ENCODE measurements around the gene RBM43.
"Not testable (repeated sequence)": the region's sequence is repeated elsewhere in the genome, so short reads cannot be mapped to it uniquely, and the experiment has no call there.

RBM43 gene

DNA sequence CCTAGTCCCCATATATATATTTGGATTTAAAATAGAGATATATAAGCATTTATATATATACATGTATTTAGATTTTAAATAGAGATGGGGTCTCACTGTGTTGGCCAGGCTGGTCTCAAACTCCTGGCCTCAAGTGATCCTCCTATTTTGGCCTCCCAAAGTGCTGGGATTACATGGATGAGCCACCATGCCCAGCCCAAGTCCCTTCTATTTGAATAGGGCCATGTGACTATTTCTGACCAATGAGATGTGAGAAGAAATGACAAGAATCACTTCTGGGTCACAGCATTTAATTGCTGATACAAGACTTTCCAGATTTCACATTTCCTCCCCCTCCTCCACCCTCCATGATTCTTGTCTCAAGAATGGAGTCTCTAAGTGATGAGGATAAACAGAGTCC, 6.4 kb upstream of the RBM43 start:
- DNase-seq (ENCODE audit: low read depth) = no peak

DNA sequence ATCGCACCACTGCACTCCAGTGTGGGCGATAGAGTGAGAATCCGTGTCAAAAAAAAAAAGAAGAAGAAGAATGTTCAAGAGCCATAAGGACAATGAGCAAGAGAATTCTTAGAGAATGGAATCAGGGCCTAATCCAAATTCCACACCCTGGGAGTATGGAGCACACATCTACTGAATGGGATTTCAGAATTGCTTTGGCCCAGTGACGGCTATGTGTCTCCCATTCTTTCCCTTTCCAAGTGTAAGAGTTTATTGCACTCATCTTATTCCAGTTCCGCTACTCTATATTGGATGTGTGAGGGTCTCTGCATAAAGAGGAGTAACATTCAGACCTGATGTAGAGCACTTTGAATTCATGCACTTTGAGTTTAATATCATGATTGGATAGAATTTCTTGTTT, 5.9 kb upstream of the RBM43 start:
- DNase-seq (ENCODE audit: low read depth) = no peak

DNA sequence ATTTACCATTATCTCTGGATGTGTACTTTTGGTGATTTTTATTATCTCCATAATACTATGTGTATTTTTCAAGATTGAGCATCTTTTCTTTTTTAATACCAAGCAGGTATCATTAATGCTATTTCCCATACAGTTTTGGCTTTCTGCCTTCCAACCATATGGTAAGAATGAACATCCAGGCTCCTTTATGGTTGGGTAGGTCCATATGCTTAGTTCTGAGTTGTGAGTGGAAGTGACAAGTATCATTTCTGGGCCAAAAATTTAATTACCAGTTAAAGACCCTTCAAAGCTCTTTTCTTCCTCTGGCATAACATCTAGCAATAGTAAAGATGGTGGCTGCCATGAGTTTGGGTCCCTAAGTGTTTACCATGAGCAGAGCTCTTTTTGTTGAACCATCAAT, 4.3 kb upstream of the RBM43 start:
- no peak for DNase-seq (ENCODE audit: low read depth)

DNA sequence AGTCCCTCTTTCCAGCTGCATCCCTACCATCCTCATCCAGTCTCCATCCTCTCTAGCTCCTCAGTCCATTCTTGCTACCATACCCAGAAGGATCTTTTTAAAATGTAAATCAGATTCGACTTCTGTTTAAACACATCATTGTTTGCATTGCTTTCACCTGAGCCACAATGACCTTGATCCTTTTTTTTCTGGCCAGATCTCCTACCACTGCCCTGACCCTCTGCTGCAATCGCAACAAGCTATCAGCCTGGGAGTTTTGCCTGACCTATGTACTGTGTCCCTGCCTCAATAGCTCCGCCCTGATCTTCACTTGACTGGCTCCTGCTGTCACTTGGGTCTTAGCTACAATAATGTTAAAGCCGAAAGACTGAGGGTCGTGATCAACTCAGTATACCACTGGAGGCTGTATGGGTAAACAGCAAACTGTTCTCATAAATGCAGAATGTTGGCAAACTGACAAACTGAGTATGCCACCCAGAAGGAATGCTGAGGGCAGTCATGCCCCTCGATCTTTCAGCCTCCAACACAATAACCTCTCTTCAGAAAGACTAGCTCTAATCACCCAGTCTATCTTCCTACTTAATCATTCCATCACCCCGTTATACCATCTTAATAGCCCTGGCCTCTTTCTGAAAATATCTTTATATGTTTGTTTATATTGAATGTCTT, 2.6 kb upstream of the RBM43 start:
- DNase-seq (ENCODE audit: low read depth) = no peak

DNA sequence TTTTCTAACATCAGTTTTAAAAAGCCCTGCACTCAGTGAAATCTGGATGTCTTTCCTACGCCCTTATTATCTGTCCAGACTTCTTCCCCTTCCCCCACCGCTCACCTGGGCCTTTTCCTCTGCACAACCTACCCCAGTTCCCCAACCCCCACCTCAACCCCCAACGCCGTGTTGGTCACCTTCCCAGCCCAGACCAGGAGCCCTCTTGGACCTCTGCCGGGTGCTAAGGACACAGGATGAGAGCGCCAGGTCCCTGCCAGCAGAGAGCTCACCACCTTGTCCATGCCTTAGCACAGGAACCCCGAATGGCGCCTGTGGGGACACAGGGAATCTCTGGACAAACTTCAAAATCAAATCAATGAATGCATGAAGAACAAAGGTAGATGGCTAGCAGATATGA, 966 bp upstream of the RBM43 start:
- DNase-seq (ENCODE audit: low read depth) = no peak

DNA sequence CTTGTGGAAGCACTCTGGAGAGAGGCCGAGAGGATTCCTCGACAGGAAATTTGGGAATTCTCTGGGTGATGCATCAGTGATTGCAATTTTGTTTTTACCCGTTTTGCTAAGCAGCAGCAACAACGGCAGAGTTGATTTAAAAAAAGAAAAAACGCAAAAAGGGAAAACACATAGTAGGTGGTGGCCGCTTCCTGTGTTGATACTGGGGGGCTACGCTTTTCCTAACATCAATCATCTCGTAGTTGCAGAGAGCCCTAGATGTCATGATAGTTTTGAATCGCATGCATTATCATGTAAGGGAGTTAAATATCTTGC, 271 bp upstream of the RBM43 start:
- no peak for DNase-seq (ENCODE audit: low read depth)

DNA sequence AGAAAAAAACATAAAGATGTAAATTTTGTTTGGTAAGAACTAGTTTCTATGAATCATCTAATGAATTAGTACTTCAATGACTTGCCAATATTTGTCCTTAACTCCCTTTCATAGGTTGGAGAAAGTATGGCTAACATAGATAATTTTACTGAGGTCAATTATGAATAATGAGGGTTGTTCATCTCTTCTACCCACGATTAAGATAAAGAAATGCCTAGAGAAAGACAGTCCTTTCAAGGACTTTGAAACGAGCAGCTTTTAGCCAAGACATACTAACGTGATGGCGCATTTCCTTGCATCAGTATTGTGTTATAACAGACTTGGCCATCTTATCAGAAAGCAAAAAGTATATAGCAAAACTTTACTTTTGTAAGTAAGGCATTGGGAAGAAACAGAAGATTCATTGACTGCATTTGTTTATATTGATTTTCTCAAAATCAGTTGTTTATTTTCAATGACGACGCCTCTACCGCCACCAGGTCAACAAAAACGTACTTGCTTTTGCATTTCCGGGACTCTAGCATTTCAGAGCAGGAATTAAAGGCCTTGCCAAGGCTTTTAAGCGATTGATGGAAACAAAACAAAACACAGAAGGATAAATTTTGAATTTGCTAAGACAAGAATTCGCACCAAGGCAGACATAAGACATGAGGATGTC, 961 bp downstream of the RBM43 start:
- DNase-seq (ENCODE audit: low read depth) = no peak

DNA sequence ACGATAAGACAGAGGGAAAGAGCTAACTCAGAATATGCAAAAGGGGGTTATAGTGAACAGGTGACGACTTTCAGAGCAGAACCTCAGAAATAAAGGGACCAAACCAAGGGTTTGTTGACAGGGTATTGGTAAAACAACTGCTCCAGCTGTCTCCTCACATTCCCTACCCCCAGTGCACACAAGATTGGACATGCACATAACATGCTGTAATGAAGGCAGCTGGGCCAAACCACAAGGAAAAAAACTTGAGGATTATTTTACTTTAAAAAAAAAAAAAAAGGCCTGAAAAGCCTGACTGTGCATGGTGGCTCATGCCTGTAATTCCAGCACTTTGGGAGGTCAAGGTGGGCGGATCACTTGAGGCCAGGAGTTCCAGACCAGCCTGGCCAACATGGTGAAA, 3.5 kb downstream of the RBM43 start:
- peak; percentile 65 for DNase-seq (ENCODE audit: low read depth)

DNA sequence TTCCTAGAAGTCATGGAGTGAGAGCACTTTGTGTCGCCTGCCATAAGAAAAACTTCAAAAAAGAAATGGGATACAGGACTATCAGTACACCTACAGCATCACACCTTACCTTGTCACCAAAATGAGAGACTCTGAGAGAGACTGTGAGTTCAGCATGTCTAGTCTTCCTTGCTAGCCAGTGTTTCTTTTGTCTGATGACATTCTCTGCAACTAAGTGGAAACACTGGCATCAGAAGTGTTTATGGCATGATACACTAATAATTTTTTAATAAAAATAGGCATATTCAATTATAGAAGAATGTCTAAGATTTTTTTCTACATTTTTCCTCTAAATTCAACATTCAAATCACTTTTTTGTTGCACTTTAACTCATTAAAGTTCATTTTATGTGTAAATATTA, 9.0 kb downstream of the RBM43 start:
- DNase-seq (ENCODE audit: low read depth) = no peak

DNA sequence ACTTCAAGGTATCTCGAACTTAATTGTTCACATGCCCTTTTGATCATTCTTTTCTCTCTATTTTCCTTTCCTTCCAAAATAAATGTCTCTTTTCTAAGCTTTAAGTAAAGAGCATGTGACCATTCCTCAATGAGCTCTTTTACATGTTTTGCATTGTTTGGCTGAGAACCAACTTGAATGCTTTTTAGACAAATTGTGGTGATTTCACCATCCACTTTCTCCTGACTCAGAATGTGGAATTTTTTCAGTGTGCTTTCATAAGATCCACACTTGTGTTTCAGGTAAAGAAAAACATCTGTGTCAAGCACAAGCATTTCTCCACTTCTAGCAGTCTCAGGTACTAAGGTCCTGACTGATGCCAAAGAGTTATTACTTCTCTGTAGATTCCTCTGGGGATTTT, 10.7 kb downstream of the RBM43 start:
- peak; percentile 76 for DNase-seq (ENCODE audit: low read depth)

DNA sequence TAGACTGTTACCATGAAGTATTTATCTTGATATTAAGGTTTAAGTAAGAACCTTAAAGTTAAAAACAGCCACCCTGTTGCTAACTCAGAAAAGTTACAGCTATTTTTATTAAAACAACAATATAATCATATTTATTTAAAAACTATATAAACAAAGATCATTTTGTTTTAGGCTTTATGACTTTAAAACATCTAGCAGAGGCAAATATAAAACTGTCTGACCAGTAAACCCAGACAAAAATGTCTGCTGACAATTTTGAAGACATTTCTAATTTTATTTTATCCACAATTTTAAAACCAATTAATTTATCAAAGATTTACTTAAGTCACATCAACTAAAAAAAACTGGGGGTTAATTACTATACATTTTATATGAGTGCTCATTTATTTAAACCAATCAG, 14.2 kb downstream of the RBM43 start:
- DNase-seq (ENCODE audit: low read depth) = no peak

DNA sequence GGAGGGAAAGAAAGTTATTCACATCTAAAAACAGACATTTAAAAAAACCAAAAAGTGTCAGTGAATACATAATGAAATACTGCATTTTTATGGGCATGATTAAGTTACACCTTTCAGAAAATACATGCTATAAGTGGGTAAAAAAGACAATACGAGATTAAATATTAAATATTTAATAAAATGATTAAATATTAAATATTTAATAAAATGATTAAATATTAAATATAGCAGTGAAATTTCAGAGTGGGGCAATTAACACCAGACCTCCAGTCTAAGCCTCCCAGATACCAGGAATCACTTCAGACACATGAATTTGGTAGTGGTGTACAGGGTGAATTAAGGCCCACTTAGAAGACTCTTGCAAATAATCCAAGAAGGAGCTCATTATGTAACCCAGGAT, 15.5 kb downstream of the RBM43 start:
- DNase-seq (ENCODE audit: low read depth) = no peak

DNA sequence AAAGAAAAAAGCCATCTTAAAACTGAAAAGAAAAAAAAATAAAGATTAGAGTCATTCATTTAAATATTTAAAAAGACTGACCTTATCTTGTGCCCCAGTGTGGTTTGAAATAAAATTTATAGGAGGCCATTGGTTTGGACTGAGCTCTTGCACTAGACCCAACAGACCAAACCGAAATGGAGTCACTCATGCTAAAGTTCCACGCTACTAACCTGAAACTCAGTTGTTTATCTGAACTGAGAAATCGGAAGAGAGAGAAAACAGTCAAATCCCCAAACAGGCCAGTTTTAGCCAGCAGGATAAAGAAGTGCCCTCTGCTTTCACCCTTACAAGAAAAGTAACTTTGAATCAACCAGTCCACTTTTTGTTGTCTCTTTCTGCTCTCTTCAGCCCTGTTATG, 18.2 kb downstream of the RBM43 start:
- DNase-seq (ENCODE audit: low read depth) = no peak

DNA sequence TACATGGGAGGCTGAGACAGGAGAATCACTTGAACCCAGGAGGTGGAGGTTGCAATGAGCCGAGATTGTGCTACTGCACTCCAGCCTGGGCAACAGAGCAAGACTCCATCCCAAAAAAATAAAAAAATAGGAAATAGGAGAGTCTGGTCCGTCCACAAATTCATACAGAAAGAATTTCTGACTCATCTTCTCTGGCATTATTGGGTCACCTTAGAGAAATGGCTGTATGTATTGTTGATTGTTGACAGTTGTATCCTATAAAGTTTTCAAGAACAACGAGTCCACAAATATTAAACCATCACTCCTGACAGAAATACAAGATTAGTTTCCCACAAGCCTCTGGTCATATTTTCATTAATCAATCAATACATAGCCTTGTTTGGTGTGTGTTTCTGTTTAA, 20.4 kb downstream of the RBM43 start:
- DNase-seq (ENCODE audit: low read depth) = no peak

DNA sequence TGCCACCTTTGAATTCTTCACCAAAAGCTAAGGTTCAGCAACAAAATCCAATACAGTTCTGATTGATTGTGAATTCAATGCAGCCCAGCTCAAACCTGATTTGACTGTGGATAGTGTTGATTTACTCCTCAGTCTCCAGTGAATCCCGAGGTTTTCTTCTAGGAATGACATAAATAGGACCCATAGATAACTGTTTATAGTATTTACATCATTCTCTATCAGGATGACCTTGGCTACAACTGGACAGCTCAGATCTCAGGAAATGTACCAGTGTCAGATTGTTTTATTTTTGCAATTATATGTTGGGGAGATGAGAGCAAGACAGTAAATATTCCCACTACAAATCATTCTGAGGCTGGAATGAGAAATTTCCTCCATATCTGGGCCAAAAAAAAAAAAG, 21.2 kb downstream of the RBM43 start:
- no peak for DNase-seq (ENCODE audit: low read depth)

DNA sequence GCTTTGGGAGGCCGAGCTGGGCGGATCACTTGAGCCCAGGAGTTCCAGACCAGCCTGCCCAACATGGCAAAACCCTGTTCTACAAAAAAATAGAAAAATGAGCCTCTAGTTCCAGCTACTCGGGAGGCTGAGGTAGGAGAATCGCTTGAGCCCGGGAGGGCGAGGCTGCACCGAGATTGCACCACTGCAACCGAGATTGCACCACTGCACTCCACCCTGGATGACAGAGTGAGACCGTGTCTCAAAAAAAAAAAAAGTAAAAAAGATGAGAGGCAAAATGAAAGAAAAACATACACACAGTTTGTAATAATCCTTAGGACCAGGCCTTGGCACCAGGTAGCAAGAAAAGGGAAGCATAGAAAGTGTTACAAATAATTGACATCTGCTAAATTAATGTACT, 22.0 kb downstream of the RBM43 start:
- DNase-seq (ENCODE audit: low read depth) = no peak

DNA sequence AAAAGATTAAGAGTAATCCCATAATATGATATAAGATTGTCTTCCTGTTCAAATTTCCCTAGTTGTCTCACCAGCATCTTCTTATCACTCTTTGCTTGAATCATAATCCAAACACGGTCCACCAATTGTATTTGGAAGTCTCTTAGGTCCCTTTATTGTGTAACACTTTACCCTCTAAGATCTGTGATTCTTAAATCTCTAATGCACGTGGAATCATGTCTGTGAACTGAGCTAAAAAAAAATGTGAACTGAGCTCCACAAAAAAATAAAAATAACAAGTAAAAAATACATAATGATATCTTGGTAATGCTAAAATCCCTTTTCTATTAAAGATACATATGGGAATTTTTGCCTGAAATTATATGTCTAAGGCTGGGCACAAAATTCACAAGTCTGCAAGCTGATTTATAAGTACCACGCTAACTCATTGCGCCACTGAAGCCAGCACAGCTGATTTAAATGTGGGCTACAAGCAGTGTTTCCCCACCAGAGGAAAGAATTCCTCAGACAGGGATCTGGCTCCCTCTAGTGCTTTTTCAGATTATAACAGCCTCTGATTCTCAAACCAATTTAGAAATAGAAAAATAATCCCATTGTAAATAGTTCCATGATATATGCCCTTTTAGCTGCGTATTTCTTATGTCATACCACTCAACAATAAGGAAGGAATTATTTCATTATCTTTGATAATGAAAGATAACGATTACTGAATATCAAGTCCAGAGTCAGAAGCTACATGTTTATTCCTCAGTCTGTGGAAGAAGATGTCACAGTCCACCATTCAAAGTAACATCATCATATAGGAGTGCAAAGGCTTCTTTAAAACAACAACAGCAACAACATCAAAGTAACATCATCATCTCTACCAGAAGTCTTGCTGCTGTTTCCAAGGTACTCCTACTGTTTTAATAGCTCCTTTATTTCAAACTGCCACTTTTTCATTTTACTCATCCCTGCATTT, 22.9 kb downstream of the RBM43 start:
- peak; percentile 75 for DNase-seq (ENCODE audit: low read depth)

DNA sequence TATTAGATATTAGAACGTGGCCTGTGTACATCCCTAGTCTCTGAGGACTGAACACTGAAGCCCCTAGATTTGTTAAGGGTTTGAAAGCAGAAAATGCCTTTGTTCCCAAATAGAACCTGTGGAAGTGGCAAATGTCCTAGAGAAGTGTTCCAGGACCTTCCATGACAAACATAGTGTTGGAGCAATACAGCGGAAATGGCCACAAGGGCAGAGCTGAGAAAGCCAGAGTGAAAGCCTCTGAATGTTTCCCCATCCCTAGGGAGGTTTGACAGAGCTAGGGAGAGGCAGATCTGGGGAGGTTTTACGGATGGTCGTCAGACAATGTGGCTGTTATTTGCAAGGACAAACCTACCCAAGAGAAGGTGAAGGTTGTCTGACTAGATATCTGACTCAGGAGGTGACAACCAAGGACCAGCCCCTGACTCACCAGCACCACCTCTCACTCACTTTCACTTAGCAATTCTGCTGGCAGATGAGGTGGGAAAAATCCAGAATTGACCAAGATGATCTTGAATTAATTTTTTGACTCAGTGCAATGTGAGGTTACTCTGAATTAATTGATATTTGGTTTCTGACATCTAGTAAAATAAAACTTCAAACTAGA, 24.1 kb downstream of the RBM43 start:
- DNase-seq (ENCODE audit: low read depth) = no peak

DNA sequence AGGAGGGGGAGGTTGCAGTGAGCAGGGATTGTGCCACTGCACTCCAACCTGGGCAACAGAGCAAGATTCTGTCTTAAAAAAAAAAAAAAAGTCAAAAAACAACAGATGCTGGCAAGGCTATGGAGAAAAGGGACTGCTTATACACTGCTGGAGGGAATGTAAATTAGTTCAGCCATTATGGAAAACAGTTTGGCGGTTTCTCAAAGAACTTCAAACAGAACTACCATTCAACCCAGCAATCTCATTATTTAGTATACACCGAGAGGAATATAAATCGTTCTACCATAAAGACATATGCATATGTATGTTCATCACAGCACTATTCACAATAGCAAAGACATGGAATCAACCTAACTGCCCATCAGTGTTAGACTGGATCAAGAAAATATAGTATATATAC, 27.9 kb downstream of the RBM43 start:
- DNase-seq (ENCODE audit: low read depth) = not testable (repeated sequence)

DNA sequence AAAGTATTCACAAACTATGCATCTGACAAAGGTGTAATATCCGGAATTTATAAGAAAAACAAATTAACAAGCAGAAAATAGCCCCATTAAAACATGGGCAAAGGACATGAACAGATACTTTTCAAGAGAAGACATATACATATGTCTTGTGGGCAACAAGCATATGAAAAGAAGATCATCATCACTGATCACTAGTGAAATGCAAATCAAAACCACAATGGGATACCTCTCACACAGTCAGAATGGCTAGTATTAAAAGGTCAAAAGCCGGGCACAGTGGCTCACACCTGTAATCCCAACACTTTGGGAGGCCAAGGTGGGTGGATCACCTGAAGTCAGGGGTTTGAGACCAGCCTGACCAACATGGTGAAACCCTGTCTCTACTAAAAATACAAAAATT, 28.4 kb downstream of the RBM43 start:
- not testable (repeated sequence) for DNase-seq (ENCODE audit: low read depth)

DNA sequence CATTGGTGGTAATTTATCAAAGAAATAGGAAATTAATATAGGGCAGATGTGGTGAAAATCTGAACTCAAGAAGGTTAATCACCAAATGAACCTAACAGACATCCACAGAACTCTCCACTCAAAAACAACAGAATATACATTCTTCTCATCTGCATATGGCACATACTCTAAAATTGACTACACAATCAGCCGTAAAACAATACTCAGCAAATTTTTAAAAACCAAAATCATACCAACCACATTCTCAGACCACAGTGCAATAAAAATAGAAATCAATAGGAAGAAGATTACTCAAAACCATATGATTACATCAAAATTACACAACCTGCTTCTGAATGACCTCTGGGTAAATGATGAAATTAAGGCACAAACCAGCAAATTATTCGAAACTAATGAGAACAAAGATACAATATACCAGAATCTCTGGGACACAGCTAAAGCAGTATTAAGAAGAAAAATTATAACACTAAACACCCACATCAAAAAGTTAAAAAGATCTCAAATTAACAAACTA, 31.0 kb downstream of the RBM43 start:
- no peak for DNase-seq (ENCODE audit: low read depth)

DNA sequence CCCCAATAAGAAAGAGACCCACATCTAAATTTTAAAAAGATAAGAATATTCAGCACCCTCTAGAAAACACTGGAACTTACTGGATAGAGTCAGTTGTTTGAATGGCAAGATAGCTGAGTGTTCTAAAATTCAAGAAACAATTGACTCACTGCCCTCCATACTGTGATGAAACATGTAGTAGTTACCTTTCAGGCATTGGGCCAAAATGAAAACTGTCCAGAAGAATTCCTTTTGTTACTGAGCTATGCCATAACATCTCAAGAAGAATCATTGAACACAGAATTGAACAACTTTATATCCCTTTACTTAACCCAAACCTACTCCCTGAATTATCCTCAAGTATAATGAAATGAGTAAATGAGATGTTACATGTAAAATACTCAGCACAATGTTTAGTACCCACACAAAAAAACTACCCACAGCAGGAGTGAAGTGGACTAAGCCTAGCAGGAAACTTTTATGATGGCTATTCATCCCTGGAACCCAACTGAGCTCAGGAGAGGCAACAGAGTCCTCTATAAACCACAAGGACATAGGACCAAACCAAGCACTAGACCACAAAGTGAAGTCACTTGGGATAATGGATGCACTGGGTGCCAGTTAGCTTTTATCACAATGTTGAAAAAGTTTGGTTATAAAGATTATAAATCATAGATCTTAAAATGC, 32.7 kb downstream of the RBM43 start:
- no peak for DNase-seq (ENCODE audit: low read depth)

Measured in fibroblast of the conjunctiva (primary cell).